ENCODE measurements around the gene HCCS.

GRCh38 chrX:11130136-11130535 lies 19.0 kb downstream of the HCCS start:
- TF ChIP-seq POLR2A (IDR thresholded peaks at IDR 0.05) (no peak), CTCF (IDR thresholded peaks at IDR 0.05) (no peak)

All from esophagus squamous epithelium (tissue), 4 donors.